Measurements from ENCODE around the gene WDR46.
A peak's percentile ranks its signal among the peaks of the same experiment; 100 is the strongest.

Gene WDR46

GRCh38 chr6:33249732-33250630 is 39.1 kb downstream of the WDR46 start:
- no peak for TF ChIP-seq SUZ12 (IDR thresholded peaks at IDR 0.05; ENCODE audit: extremely low read depth, insufficient read depth, insufficient read length)
- TF ChIP-seq ZNF274 (IDR thresholded peaks at IDR 0.05; ENCODE audit: low read depth, low read length): no peak
- no peak for TF ChIP-seq YY1 (IDR thresholded peaks at IDR 0.05; ENCODE audit: insufficient read depth, insufficient read length)
- no peak for DNase-seq (ENCODE audit: low read depth, low spot score)

DNA sequence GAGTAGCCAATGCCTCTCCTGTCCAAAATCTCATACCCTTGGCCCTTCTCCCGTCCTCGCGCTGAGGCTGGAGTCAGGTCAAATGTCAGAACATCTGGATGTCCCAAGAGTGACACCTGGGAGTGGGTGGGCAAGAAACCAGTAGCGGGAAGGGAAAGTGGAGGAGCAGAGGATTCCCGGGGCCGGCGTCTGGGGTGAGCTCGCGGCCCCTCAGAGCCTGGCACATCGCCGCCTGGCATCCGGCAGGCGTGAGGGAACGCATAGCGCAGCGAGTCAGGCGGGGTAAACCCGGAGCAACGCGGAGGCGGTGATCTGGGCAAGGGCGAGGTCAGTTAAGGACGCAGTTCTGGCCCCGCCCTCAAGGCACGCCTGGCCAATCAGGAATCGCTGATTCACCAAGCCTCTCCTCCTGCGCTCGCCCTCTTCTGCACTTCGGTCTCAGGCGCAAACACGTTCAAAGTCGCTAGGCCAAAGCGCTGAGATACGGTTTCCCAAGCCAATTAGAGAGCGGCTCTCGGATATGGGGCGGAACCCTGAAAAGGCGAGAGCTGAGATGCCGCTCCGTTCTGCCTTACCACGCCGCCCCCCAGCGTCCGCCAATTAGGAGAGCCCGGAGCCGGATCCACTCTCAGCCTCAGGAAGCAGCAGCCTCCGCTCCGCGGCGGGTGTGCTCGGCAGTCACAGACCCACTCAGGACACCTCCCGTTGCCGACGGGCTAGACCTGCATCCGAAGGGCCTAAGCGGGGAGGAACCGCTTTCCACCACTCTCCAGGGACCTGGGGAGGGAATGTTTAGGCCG is 39.9 kb downstream of the WDR46 start:
- DNase-seq (ENCODE audit: low read depth, low spot score): peak; percentile 94
- peaks cover 16% of the 10 kb centered on the region for H3K36me3 ChIP-seq (ENCODE audit: insufficient read depth, insufficient read length, low read length)
- peaks cover 18% of the 10 kb centered on the region for H3K27me3 ChIP-seq (ENCODE audit: insufficient read depth, insufficient read length)
- H3K4me3 ChIP-seq (ENCODE audit: insufficient read length, low read depth): peak overlapping the region; percentile 70
- H3K9ac ChIP-seq (ENCODE audit: insufficient read length, low read depth): peak overlapping the region; percentile 96
- TF ChIP-seq SUZ12 (IDR thresholded peaks at IDR 0.05; ENCODE audit: extremely low read depth, insufficient read depth, insufficient read length) (no peak), YY1 (IDR thresholded peaks at IDR 0.05; ENCODE audit: insufficient read depth, insufficient read length) (no peak), ZNF274 (IDR thresholded peaks at IDR 0.05; ENCODE audit: low read depth, low read length) (no peak)
- H3K4me1 ChIP-seq (ENCODE audit: insufficient read depth, insufficient read length): peaks cover 3% of the 10 kb centered on the region
- no peaks in the 10 kb centered on the region for H3K9me3 ChIP-seq (ENCODE audit: insufficient read depth, low read length)

More at GRCh38 chr6:33249732-33250630, 39.1 kb downstream of the WDR46 start:
- Histone ChIP-seq H3K36me3 (ENCODE audit: insufficient read depth, insufficient read length, low read length) (peaks cover 16% of the 10 kb centered on the region), H3K9me3 (ENCODE audit: insufficient read depth, low read length) (no peaks in the 10 kb centered on the region), H3K9ac (ENCODE audit: insufficient read length, low read depth) (peak overlapping the region; percentile 96), H3K4me3 (ENCODE audit: insufficient read length, low read depth) (peak overlapping the region; percentile 70), H3K4me1 (ENCODE audit: insufficient read depth, insufficient read length) (peaks cover 3% of the 10 kb centered on the region), H3K27me3 (ENCODE audit: insufficient read depth, insufficient read length) (peaks cover 18% of the 10 kb centered on the region)

DNA sequence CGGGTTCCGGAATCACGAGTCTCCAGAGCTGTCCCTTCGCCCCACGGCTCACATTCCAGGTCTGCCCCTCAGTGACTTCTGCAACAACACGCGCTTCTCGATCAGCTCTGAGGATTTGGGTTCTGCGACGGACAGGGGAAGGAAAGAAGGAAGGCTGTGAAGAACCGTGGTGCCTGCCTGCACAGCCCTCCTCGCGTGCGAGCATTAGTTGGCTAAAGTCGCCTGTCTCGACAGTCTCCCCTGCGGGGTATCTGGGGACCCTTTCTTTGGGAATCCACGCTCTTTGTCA is 40.5 kb downstream of the WDR46 start:
- H3K9me3 ChIP-seq (ENCODE audit: insufficient read depth, low read length): no peaks in the 10 kb centered on the region
- H3K9ac ChIP-seq (ENCODE audit: insufficient read length, low read depth): peak overlapping the region; percentile 63
- peaks cover 3% of the 10 kb centered on the region for H3K4me1 ChIP-seq (ENCODE audit: insufficient read depth, insufficient read length)
- no peak for DNase-seq (ENCODE audit: low read depth, low spot score)
- peaks cover 18% of the 10 kb centered on the region for H3K27me3 ChIP-seq (ENCODE audit: insufficient read depth, insufficient read length)
- H3K4me3 ChIP-seq (ENCODE audit: insufficient read length, low read depth): peak overlapping the region; percentile 37
- peaks cover 16% of the 10 kb centered on the region for H3K36me3 ChIP-seq (ENCODE audit: insufficient read depth, insufficient read length, low read length)
- no peak for TF ChIP-seq SUZ12 (IDR thresholded peaks at IDR 0.05; ENCODE audit: extremely low read depth, insufficient read depth, insufficient read length)
- TF ChIP-seq ZNF274 (IDR thresholded peaks at IDR 0.05; ENCODE audit: low read depth, low read length): no peak
- no peak for TF ChIP-seq YY1 (IDR thresholded peaks at IDR 0.05; ENCODE audit: insufficient read depth, insufficient read length)

GRCh38 chr6:33247977-33248642 is 40.9 kb downstream of the WDR46 start:
- peak overlapping the region; percentile 37 for H3K4me3 ChIP-seq (ENCODE audit: insufficient read length, low read depth)
- no peaks in the 10 kb centered on the region for H3K9me3 ChIP-seq (ENCODE audit: insufficient read depth, low read length)
- H3K27me3 ChIP-seq (ENCODE audit: insufficient read depth, insufficient read length): peaks cover 18% of the 10 kb centered on the region
- H3K4me1 ChIP-seq (ENCODE audit: insufficient read depth, insufficient read length): peaks cover 3% of the 10 kb centered on the region
- peak overlapping the region; percentile 63 for H3K9ac ChIP-seq (ENCODE audit: insufficient read length, low read depth)
- DNase-seq (ENCODE audit: low read depth, low spot score): peak; percentile 71
- TF ChIP-seq ZNF274 (IDR thresholded peaks at IDR 0.05; ENCODE audit: low read depth, low read length) (no peak), YY1 (IDR thresholded peaks at IDR 0.05; ENCODE audit: insufficient read depth, insufficient read length) (no peak), SUZ12 (IDR thresholded peaks at IDR 0.05; ENCODE audit: extremely low read depth, insufficient read depth, insufficient read length) (no peak)
- H3K36me3 ChIP-seq (ENCODE audit: insufficient read depth, insufficient read length, low read length): peaks cover 16% of the 10 kb centered on the region

DNA sequence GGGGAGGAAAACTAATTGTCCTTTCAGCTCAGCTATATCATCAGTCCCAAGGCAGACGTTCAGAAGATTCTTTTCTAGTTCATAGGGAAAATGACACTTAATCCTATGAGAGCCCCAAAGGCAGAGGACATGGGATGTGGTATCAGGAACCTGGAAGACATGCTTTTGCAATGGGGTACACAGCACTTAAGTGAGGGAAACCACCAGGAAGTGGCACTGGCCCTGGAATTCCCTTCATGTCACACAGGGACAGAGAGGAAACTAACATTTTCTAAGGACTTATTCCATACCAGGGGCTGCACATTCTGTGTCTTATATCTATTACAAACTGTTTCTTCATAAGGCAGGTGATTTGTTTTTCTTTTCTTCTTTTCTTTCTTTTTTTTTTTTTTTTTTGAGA is 45.6 kb downstream of the WDR46 start:
- TF ChIP-seq SUZ12 (IDR thresholded peaks at IDR 0.05; ENCODE audit: extremely low read depth, insufficient read depth, insufficient read length): no peak
- no peak for TF ChIP-seq YY1 (IDR thresholded peaks at IDR 0.05; ENCODE audit: insufficient read depth, insufficient read length)
- TF ChIP-seq ZNF274 (IDR thresholded peaks at IDR 0.05; ENCODE audit: low read depth, low read length): no peak
- H3K27me3 ChIP-seq (ENCODE audit: insufficient read depth, insufficient read length): peaks cover 21% of the 10 kb centered on the region

DNA sequence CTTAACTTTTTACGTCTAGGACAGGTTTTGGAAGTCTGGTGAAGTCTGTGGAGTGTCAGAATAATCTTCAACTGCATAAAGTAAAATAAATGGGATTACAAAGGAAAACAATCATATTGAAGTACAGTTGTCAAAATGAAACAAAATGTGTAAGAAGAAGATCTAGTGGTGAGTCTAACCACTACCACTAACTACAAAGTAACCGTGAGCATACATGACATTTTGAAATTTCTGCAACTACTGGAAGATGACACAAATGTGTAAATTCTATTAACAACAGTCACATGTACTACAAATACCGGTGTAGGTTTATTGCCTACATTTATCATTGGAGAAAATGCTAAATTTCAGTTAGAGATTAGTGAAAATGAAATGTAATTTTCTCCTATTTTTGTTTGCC is 47.1 kb downstream of the WDR46 start:
- Histone ChIP-seq H3K36me3 (ENCODE audit: insufficient read depth, insufficient read length, low read length) (no peaks in the 10 kb centered on the region), H3K9ac (ENCODE audit: insufficient read length, low read depth) (no peak overlapping the region), H3K4me1 (ENCODE audit: insufficient read depth, insufficient read length) (no peaks in the 10 kb centered on the region), H3K9me3 (ENCODE audit: insufficient read depth, low read length) (no peaks in the 10 kb centered on the region), H3K27me3 (ENCODE audit: insufficient read depth, insufficient read length) (peaks cover 14% of the 10 kb centered on the region), H3K4me3 (ENCODE audit: insufficient read length, low read depth) (no peak overlapping the region)
- TF ChIP-seq ZNF274 (IDR thresholded peaks at IDR 0.05; ENCODE audit: low read depth, low read length): no peak
- TF ChIP-seq YY1 (IDR thresholded peaks at IDR 0.05; ENCODE audit: insufficient read depth, insufficient read length): no peak
- no peak for TF ChIP-seq SUZ12 (IDR thresholded peaks at IDR 0.05; ENCODE audit: extremely low read depth, insufficient read depth, insufficient read length)
- no peak for DNase-seq (ENCODE audit: low read depth, low spot score)

More for the DNA sequence above, 45.6 kb downstream of the WDR46 start:
- no peak overlapping the region for H3K9ac ChIP-seq (ENCODE audit: insufficient read length, low read depth)
- H3K36me3 ChIP-seq (ENCODE audit: insufficient read depth, insufficient read length, low read length): no peaks in the 10 kb centered on the region
- no peaks in the 10 kb centered on the region for H3K9me3 ChIP-seq (ENCODE audit: insufficient read depth, low read length)
- no peak overlapping the region for H3K4me3 ChIP-seq (ENCODE audit: insufficient read length, low read depth)
- no peaks in the 10 kb centered on the region for H3K4me1 ChIP-seq (ENCODE audit: insufficient read depth, insufficient read length)
- DNase-seq (ENCODE audit: low read depth, low spot score): no peak

All from NT2/D1 (cell line).